Measurements from ENCODE around the gene SETD7. TPM values are rescaled to one million over a fixed set of nuclear protein-coding genes. Genes with fewer than 3 reads are reported as not detected.

Gene SETD7
- total and polyA plus RNA-seq, 2 of the 4 experiments (the other 2 are of a cell fraction): 17.0 to 46.6 TPM

DNA sequence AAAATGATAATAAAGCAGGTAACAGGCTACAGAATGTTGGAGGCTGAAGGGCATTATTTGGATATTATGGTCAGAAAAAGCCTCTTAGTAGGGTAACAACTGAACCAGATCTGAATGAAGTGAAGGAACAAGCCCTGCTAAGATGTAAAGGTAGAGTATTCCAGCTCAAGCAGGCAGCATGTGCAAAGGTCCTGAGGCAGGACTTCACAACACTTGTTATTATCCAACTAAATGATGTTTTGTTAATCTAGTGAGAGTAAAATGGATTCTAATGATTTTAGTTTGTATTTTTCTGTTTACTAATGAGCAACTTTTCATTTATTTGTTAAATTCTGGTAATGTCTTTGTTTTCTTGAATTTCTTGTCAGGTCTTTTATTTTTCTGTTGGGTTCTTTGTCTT is 66.4 kb downstream of the SETD7 start:
- Histone ChIP-seq H2AFZ (replicated peaks; ENCODE audit: low read length, poor library complexity) (no peak overlapping the region), H4K5ac (ENCODE audit: low read depth, low read length) (no peak overlapping the region), H2BK15ac (ENCODE audit: low read depth, low read length) (no peak overlapping the region), H3K27me3 (ENCODE audit: control insufficient read depth, insufficient read depth, low read length) (no peaks in the 10 kb centered on the region), H3K4me3 (ENCODE audit: insufficient read depth, low read depth, low read length) (no peak overlapping the region), H3K56ac (ENCODE audit: extremely low read depth, insufficient read depth, low read length) (no peak overlapping the region), H3K9me1 (ENCODE audit: insufficient read depth, low read length) (no peaks in the 10 kb centered on the region), H3K27ac (ENCODE audit: insufficient read depth, low read length) (no peak overlapping the region), H4K20me1 (ENCODE audit: insufficient read depth, low read length) (no peaks in the 10 kb centered on the region), H2BK5ac (ENCODE audit: low read depth, low read length, poor library complexity, severe bottlenecking) (no peak overlapping the region), H2BK120ac (ENCODE audit: low read depth, low read length) (no peak overlapping the region), H2AK9ac (replicated peaks; ENCODE audit: low read depth, low read length, poor library complexity) (no peak overlapping the region), H3K36me3 (ENCODE audit: control insufficient read depth, insufficient read depth, low read length) (no peaks in the 10 kb centered on the region), H3K9me3 (ENCODE audit: control insufficient read depth, insufficient read depth, low read length) (no peaks in the 10 kb centered on the region), H3K4me1 (ENCODE audit: control insufficient read depth, insufficient read depth, low read length) (no peaks in the 10 kb centered on the region), H3K18ac (ENCODE audit: low read depth, low read length) (no peak overlapping the region), H3K79me1 (ENCODE audit: low read depth in 1 of 2, low read length in 2 of 2) (no peaks in the 10 kb centered on the region), H2BK20ac (ENCODE audit: low read depth, low read length) (no peak overlapping the region), H3K23ac (ENCODE audit: low read depth, low read length) (no peak overlapping the region), H3K14ac (replicated peaks; ENCODE audit: low read depth, low read length) (no peak overlapping the region), H4K8ac (ENCODE audit: low read depth in 2 of 2, low read length in 2 of 2) (no peak overlapping the region), H2AK5ac (ENCODE audit: low read depth, low read length) (no peak overlapping the region), H4K91ac (ENCODE audit: insufficient read depth, low read depth, low read length) (no peak overlapping the region), H3K4me2 (ENCODE audit: low read depth, low read length) (no peak overlapping the region), H3K4ac (ENCODE audit: low read depth, low read length) (no peak overlapping the region), H3K9ac (ENCODE audit: low read depth, low read length) (no peak overlapping the region)
- POLR2A ChIA-PET (ENCODE audit: unreplicated experiment): interaction anchor here (0.5 kb wide), 1 partner anchor 71 kb away, joined by 5 read pairs; no protein-coding TSS in a partner anchor
- in situ Hi-C loops (cut with MboI; ENCODE audit: low sequenced_read_pairs) (no loop called here), dilution Hi-C loops (cut with HindIII; ENCODE audit: low sequenced_read_pairs, unreplicated experiment) (no loop called here), intact Hi-C loops (cut with micrococcal nuclease) (no loop called here)
- no TSS peak for BruUV-seq (replicated peaks)
- CTCF ChIA-PET: interaction anchor here (2.0 kb wide), 1 partner anchor 8 kb away, joined by 10 read pairs; no protein-coding TSS in a partner anchor
- DNase-seq (no peak), ATAC-seq (ENCODE audit: low read depth) (no peak)
- TF ChIP-seq, protein P1, sequence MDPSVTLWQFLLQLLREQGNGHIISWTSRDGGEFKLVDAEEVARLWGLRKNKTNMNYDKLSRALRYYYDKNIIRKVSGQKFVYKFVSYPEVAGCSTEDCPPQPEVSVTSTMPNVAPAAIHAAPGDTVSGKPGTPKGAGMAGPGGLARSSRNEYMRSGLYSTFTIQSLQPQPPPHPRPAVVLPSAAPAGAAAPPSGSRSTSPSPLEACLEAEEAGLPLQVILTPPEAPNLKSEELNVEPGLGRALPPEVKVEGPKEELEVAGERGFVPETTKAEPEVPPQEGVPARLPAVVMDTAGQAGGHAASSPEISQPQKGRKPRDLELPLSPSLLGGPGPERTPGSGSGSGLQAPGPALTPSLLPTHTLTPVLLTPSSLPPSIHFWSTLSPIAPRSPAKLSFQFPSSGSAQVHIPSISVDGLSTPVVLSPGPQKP (IDR thresholded peaks at IDR 0.05; ENCODE audit: borderline replicate concordance, low read depth, low read length): no peak
- TF ChIP-seq RAD21 (IDR thresholded peaks at IDR 0.05; ENCODE audit: low read length) (no peak), RCOR1 (IDR thresholded peaks at IDR 0.05; ENCODE audit: insufficient replicate concordance, low read length) (no peak)
